Fibroblast of villous mesenchyme (primary cell): Measurements from ENCODE around the gene KLHL6. TPM values are rescaled to one million over a fixed set of nuclear protein-coding genes. Genes with fewer than 3 reads are reported as not detected.
"Not testable (repeated sequence)": the region's sequence is repeated elsewhere in the genome, so short reads cannot be mapped to it uniquely, and the experiment has no call there.

ENCODE experiments used
- DNase-seq: peaks from one replicate; pipeline ENCODE4 v3.0.0-alpha.2; 2010; ENCODE audit warnings: low read depth
- H3K4me3 ChIP-seq: 2 replicates; pipeline ENCODE4 v1.5.1; 2011; ENCODE audit warnings: low read depth, mild to moderate bottlenecking, low read length
- total RNA-seq: library from RNA; depleted of rRNA; stranded (reverse); fragments of >200 nt; gene quantifications from 2 replicates; pipeline ENCODE4 v1.2.3, GENCODE V29; 2012
- TF ChIP-seq, protein P1 (sequence below): IDR thresholded peaks from 2 replicates; pipeline ENCODE4 v1.5.1; 2012; ENCODE audit warnings: low read depth, mild to moderate bottlenecking, low read length; ENCODE audit not compliant: insufficient read depth

KLHL6 gene
- total RNA-seq, 1 donor: not detected

DNA sequence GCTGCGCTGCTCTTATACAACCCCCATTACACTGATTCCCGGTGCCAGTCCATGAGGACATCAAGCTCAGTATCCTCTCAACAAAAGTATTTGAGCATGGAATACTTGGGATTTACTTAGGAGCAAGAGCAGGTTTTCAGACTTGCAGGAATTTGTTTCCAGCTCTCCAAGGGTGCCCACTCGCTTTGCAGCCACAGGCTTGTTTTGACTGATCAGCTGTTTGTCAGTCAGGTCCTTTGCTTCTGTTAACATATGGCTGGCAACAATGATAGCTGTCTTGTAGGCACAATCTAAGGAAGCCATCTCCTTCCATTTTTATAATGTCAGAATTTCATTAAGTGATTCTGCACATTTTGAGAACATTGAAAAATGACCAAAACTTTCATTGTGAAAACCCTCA is 88.9 kb downstream of the KLHL6 start:
- no peak for DNase-seq

DNA sequence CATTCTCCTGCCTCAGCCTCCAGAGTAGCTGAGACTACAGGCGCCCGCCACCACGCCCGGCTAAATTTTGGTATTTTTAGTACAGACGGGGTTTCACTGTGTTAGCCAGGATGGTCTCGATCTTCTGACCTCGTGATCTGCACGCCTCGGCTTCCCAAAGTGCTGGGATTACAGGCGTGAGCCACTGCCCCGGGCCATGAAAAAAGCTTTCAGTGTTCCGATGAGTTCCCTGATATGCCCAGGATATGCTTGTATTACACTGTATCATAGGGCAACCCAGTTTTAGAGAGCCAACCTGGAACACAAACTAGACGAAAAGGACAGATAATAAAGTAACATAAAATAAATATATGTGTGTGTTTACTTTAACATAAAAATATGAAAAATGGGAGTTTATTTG is 89.8 kb downstream of the KLHL6 start:
- not testable (repeated sequence) for H3K4me3 ChIP-seq, DNase-seq

More for the DNA sequence above, 88.9 kb downstream of the KLHL6 start:
- TF ChIP-seq, protein P1, sequence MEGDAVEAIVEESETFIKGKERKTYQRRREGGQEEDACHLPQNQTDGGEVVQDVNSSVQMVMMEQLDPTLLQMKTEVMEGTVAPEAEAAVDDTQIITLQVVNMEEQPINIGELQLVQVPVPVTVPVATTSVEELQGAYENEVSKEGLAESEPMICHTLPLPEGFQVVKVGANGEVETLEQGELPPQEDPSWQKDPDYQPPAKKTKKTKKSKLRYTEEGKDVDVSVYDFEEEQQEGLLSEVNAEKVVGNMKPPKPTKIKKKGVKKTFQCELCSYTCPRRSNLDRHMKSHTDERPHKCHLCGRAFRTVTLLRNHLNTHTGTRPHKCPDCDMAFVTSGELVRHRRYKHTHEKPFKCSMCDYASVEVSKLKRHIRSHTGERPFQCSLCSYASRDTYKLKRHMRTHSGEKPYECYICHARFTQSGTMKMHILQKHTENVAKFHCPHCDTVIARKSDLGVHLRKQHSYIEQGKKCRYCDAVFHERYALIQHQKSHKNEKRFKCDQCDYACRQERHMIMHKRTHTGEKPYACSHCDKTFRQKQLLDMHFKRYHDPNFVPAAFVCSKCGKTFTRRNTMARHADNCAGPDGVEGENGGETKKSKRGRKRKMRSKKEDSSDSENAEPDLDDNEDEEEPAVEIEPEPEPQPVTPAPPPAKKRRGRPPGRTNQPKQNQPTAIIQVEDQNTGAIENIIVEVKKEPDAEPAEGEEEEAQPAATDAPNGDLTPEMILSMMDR: no peak
- no peak overlapping the region for H3K4me3 ChIP-seq

DNA sequence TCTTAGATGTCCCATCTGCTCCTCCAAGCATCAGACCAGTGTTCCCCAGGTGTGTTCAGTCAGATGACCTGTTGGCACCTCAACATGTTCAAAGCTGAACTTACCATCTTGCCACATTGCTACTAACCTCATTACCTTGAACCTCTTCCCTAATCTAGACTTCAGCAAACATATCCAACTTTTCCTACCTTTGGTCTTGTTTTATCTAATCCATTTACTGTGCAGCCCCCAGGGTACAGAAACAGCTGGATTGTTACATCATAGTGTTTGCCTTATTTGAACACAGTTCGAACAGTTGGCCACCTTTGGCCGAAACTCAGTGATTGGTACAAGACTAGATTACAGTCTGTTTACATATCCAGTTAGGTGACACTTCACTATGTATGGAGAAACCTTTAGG is 91.0 kb downstream of the KLHL6 start:
- DNase-seq: no peak
- TF ChIP-seq, protein P1: no peak
- no peak overlapping the region for H3K4me3 ChIP-seq

DNA sequence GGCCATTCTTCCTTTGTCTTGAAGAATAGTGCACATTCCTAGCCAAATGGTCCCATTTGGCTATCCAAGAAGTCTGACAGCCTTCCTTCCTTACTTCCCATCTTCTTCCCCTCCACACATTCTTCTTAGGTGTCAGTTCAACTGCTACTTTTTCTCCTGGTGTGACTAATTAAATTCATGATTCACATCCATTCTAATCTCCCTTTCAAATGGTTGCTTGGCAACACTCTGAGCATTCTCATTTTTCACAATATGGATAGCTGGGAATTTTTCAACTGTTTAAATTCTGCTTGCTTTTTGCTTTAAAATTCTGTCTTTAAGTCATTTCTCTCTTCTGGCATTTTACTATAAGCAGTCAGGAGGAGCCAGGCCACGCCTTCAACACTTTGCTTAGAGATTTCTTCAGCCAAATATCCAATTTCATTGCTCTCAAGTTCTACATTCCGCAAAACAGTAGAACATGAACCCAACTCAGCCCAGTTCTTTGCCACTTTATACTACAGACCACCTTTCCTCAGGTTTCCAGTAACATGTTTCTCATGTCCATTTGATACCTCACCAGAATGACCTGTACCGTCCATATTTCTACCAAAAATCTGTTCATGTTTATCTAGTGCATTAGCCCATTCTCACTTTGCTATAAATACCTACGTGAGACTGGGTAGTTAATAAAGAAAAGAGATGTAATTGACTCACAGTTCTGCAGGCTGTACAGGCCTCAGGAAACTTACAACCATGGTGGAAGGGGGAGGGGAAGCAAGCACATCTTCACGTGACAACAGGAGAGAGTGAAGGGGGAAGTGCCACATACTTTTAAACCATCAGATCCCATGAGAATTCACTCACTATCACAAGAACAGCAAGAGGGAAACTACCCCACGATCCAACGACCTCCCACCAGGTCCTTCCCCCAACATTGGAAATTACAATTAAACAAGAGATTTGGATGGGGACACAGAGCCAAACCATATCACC is 95.1 kb downstream of the KLHL6 start:
- TF ChIP-seq, protein P1: no peak
- DNase-seq: no peak
- H3K4me3 ChIP-seq: no peak overlapping the region

DNA sequence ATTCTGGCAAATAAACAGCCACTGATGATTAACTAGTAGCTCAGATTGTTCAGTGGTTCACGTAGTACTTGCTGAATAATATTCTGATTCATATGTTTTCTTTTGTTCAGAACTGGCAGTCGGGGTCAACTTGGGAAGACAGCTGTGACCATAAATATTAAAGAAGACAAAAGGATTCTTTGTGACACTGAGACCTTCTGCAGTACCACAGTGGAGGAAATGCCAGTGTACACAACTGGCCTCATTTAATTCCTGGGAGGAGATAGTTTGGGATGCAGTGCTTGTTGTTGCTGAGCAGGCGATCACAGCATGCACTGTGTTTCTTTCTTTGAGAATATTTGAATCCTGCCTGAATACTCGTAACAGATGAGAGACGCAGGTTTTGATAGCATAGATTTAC is 100.4 kb downstream of the KLHL6 start:
- H3K4me3 ChIP-seq: no peak overlapping the region
- TF ChIP-seq, protein P1: no peak
- no peak for DNase-seq

DNA sequence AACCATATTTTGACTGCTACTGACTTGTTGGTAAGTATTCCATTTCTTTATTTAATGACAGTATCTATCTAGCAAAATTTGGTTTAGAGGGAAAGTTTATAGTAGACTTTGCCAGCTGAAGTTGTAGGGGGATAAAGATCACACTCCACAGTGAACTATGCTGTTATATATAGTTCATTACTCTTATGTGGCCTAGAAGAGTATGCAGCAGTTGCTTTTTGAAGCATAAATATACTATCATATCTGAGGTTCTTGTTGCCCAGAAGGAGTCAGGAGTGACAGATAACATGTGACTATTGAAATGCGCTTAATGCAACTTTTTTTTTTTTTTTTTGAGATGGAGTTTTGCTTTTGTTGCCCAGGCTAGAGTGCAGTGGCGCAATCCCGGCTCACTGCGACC is 101.4 kb downstream of the KLHL6 start:
- TF ChIP-seq, protein P1: no peak
- H3K4me3 ChIP-seq: no peak overlapping the region
- no peak for DNase-seq

DNA sequence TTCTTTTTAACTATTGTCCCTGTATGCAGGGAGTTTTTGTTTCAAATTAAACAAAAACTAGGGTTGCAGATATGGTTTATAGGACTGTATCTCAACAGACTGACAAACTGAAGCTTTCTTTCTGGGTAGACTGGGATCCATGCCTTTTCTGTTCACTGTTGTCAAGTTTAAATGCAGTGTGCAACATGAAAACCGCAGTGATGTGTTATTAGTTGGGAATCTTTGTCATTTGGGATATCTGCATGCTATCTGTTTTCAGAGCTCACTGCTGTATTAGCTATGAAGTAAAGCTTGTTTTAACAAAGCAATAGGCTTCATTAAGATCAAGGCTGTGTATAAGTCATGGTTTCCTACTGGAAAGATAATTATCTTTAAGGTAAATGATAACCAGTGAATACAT is 105.7 kb downstream of the KLHL6 start:
- no peak for DNase-seq
- H3K4me3 ChIP-seq: peak overlapping the region; percentile 1
- TF ChIP-seq, protein P1: no peak
